Chondrocyte (in vitro differentiated cells): ENCODE measurements around the gene LHFPL3. TPM values are rescaled to one million over a fixed set of nuclear protein-coding genes. Genes with fewer than 3 reads are reported as not detected.

Source experiments
- DNase-seq: peaks from one replicate; pipeline ENCODE4 v3.0.0; 2021; ENCODE audit warnings: mixed read lengths, low spot score
- H3K27ac Mint-ChIP-seq: one replicate; pipeline ENCODE4 v1.8.0; 2021; ENCODE audit warnings: mild to moderate bottlenecking, moderate library complexity, mixed read lengths; ENCODE audit not compliant: unreplicated experiment
- H3K27me3 Mint-ChIP-seq: 2 replicates; pipeline ENCODE4 v1.8.0; 2021; ENCODE audit warnings: low read depth, mixed read lengths
- H3K36me3 Mint-ChIP-seq: 2 replicates; pipeline ENCODE4 v1.8.0; 2021; ENCODE audit warnings: low read depth, mixed read lengths
- H3K4me1 Mint-ChIP-seq: 2 replicates; pipeline ENCODE4 v1.8.0; 2021; ENCODE audit warnings: low read depth, mild to moderate bottlenecking, mixed read lengths
- H3K4me3 Mint-ChIP-seq: one replicate; pipeline ENCODE4 v1.8.0; 2021; ENCODE audit warnings: mild to moderate bottlenecking, moderate library complexity, mixed read lengths; ENCODE audit not compliant: unreplicated experiment
- H3K9me3 Mint-ChIP-seq: 2 replicates; pipeline ENCODE4 v1.8.0; 2021; ENCODE audit warnings: low read depth, mixed read lengths
- CTCF ChIP-seq: fragments of 200-600 bp; sonication (generic); IDR thresholded peaks from 2 replicates; pipeline ENCODE4 v1.5.0; 2021; ENCODE audit warnings: antibody characterized with exemption, mild to moderate bottlenecking, moderate library complexity
- total RNA-seq: library from RNA; stranded (reverse); gene quantifications from 3 replicates; pipeline ENCODE4 v1.2.1, GENCODE V29; 2021

LHFPL3 gene
- total RNA-seq, 1 donor from 2014 or later = not detected

GRCh38 chr7:104327534-104327933 lies 869 bp upstream of the LHFPL3 start:
- no peak for DNase-seq
- no peaks in the 10 kb centered on the region for H3K36me3 Mint-ChIP-seq
- no peak overlapping the region for H3K4me3 Mint-ChIP-seq
- H3K9me3 Mint-ChIP-seq = no peaks in the 10 kb centered on the region
- peaks cover 62% of the 10 kb centered on the region for H3K27me3 Mint-ChIP-seq
- peaks cover 11% of the 10 kb centered on the region for H3K4me1 Mint-ChIP-seq
- TF ChIP-seq CTCF = no peak
- no peak overlapping the region for H3K27ac Mint-ChIP-seq

- H3K27me3 Mint-ChIP-seq = peaks cover 61% of the 10 kb centered on the region
Observed at GRCh38 chr7:104327938-104328295, 486 bp upstream of the LHFPL3 start.

DNA sequence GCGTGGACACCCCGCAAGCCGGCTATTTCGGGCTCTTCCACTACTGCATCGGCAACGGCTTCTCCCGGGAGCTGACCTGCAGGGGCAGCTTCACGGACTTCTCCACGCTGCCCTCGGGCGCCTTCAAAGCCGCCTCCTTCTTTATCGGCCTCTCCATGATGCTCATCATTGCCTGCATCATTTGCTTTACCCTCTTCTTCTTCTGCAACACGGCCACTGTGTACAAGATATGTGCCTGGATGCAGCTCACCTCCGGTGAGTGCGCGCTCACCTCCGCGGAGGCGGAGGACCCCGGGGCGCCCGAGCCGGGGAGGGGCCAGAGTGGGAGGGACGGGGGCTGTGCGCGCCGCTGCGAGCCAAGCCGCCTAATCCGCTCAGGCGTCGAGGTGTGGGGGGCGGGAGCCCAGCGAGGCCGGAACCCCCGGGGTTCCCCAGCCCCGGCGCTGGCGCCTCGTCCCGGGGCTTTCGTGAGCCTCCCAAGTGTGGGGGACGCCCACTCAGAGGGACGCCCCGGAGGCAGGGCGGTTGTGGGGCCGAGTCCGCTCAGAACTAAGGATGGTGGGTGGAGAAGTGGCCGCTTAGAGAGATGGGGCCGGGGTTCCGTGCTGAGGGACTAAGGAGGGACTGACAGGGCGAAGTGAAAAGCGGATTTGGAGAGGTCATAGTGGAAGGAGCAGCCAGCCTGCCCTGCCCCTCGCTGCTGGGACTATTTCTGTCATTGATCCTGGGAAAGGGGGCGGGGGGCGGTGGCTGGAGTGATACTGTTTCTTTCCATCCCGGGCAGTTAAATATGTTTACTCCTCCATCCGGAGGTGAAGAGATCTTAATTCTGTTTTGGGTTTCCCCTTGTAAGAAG lies 795 bp downstream of the LHFPL3 start:
- no peak for DNase-seq
- TF ChIP-seq CTCF = no peak
- Mint-ChIP-seq H3K27me3 (peaks cover 59% of the 10 kb centered on the region), H3K27ac (no peak overlapping the region), H3K9me3 (no peaks in the 10 kb centered on the region), H3K4me3 (peak overlapping the region; percentile 51), H3K36me3 (no peaks in the 10 kb centered on the region), H3K4me1 (peaks cover 11% of the 10 kb centered on the region)

More at GRCh38 chr7:104327938-104328295, 486 bp upstream of the LHFPL3 start:
- no peak for DNase-seq
- H3K27ac Mint-ChIP-seq = no peak overlapping the region
- H3K9me3 Mint-ChIP-seq = no peaks in the 10 kb centered on the region
- H3K36me3 Mint-ChIP-seq = no peaks in the 10 kb centered on the region
- no peak for TF ChIP-seq CTCF
- H3K4me1 Mint-ChIP-seq = peaks cover 11% of the 10 kb centered on the region
- peak overlapping the region; percentile 33 for H3K4me3 Mint-ChIP-seq

DNA sequence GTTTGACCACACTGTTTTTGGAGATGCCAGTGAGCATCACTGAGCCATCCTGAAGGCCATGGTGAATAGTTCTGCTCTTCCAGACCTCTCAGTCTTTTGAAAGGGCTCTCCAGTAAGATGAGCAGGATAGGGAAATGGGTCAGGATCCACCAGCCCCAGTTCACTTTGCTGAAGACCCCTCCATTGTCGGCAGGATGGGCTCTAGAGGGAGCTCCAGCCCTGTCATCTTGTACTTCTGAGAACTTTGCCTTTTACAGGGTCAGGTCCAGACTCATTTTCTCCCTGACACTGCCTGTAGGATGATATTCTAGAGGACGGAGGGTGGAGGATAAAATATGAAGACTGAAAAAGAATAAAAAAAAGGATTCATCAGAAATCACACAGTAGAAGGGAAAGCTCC lies 13.1 kb downstream of the LHFPL3 start:
- H3K9me3 Mint-ChIP-seq = no peaks in the 10 kb centered on the region
- H3K4me1 Mint-ChIP-seq = no peaks in the 10 kb centered on the region
- DNase-seq = no peak
- H3K4me3 Mint-ChIP-seq = no peak overlapping the region
- H3K27ac Mint-ChIP-seq = no peak overlapping the region
- peak; percentile 12 for TF ChIP-seq CTCF
- no peaks in the 10 kb centered on the region for H3K36me3 Mint-ChIP-seq
- peaks cover 8% of the 10 kb centered on the region for H3K27me3 Mint-ChIP-seq

DNA sequence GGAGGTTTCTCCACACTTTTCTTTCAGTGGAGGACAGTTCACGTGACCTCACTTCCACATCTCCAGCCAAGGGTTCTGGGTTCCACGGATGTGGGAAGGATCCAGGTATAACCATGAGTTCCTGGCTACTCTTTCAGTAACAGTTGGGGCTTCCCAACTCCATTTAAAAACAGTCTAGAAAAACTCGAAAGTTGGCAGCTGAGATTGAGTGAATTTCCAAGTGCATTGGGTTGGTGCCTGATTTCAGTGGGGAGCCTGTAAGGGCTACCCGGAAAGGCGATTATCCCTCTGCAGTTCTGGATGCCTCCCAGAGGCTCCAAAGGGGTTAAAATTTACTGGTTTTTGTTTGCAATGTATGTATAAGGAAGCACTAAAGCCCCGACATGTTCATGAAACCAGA lies 24.3 kb downstream of the LHFPL3 start:
- no peaks in the 10 kb centered on the region for H3K4me1 Mint-ChIP-seq
- no peak for TF ChIP-seq CTCF
- H3K27me3 Mint-ChIP-seq = peaks cover 16% of the 10 kb centered on the region
- no peak for DNase-seq
- H3K27ac Mint-ChIP-seq = no peak overlapping the region
- H3K9me3 Mint-ChIP-seq = no peaks in the 10 kb centered on the region
- H3K4me3 Mint-ChIP-seq = no peak overlapping the region
- no peaks in the 10 kb centered on the region for H3K36me3 Mint-ChIP-seq
